SIG-M5 treated with dmso at 0.1 percent for 504 hours (cell line): ENCODE results near the gene RPA1.
A peak's percentile ranks its signal among the peaks of the same experiment; 100 is the strongest.
"Not testable (repeated sequence)": the region's sequence is repeated elsewhere in the genome, so short reads cannot be mapped to it uniquely, and the experiment has no call there.

Source experiments
- DNase-seq: peaks from one replicate; lab custom pipeline; 2025; ENCODE audit not compliant: unreplicated experiment; lab: John Stamatoyannopoulos, UW

Gene RPA1

DNA sequence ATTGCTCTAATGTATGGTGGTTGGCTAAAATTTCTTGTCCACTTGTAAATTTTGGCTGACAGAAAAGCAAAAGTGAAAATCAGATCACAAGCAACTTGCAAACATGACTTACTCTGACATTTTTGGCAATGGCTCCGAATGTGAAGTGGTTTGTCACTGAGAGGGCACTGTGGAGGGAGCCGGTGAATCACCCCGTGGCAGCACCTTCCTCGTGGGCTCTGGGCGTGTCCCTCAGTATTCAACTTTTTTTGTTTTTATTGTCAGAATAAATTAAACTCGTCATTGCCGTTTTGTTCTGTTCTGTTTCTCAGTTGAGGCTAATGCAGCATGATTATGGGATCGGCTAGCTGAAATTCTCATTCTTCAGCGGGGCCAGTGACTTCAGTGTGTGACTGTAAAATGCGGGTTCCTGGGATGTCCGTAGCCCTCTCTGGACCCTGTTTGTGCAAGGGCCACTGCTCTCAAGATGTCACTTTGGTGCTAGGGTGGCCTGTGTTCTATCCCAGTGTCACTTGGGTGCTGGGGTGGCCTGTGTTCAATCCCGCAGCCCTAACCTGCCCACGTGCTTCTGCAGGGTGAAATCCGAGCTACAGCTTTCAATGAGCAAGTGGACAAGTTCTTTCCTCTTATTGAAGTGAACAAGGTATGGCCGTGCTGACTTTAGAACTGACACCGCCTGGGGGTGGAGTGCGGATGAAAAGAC is 48.8 kb downstream of the RPA1 start:
- no peak for DNase-seq

DNA sequence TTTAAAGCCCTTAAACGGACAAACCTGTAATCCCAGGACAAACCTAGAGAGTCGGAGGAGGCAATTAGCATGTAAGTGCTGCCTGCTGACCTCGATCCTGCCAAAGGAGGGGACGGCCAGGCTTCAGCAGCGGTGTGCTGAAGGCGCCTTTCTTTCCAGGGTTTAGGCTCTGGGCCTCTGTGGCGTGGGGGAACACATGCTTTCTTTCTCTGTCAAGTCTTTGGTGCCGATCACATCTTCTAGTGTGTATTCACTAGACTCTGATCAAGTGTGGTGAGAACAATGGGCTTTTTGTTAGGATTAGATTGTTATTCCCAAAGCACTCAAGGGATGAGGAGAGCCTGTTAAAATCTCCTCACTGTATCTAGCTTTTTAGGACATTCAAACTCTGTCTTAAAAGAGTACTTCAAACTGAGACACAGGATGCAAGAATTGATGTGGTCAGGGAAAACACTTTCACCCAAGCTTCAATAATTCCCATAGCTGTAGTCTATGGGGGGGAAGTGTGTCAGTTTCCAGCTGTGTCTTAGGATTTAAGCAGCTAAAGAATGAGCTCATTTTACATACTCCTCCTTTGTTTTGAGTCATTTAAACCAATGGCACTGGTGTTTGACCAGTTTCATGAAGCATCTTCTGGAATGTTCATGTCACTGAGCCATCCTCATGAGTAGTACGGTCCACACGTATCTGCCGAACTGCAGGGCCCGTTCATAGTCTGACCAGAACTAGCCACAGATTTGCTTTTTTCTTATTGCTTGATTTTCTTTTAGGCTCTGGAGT is 51.2 kb downstream of the RPA1 start:
- DNase-seq = no peak

DNA sequence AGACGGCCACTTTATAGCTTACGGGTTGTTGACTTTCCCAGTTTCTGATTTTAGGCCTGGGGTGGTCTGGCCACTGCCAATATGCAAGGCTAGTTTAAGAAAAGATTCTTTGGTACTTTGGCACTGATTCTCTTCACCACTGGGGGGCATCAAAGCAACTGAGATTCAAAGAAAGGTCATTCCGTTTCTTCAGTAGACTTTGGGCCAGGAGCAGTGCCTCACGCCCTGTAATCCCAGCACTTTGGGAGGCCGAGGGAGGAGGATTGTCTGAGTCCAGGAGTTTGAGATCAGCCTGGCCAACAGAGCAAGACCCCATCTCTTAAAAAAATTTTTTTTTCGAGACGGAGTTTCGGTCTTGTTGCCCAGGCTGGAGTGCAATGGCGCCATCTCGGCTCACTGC is 53.0 kb downstream of the RPA1 start:
- peak; percentile 20 for DNase-seq

- DNase-seq = no peak
Measured at GRCh38 chr17:1883536-1883935, 53.7 kb downstream of the RPA1 start.

DNA sequence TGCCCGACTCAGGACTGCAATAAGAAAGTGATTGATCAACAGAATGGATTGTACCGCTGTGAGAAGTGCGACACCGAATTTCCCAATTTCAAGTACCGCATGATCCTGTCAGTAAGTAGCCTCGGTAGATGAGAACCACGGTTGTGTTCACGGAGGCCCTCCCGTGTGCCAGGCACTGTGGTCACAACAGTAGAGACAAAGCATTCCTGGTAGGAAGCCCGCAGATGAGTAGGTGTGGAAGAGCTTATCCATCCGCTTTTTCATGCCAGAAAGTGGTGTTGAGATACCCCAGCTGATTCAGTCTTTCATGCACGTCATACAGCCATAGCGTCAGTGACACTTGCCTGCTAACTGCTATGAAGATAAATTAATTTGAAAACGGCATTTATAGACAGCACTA is 58.9 kb downstream of the RPA1 start:
- no peak for DNase-seq

DNA sequence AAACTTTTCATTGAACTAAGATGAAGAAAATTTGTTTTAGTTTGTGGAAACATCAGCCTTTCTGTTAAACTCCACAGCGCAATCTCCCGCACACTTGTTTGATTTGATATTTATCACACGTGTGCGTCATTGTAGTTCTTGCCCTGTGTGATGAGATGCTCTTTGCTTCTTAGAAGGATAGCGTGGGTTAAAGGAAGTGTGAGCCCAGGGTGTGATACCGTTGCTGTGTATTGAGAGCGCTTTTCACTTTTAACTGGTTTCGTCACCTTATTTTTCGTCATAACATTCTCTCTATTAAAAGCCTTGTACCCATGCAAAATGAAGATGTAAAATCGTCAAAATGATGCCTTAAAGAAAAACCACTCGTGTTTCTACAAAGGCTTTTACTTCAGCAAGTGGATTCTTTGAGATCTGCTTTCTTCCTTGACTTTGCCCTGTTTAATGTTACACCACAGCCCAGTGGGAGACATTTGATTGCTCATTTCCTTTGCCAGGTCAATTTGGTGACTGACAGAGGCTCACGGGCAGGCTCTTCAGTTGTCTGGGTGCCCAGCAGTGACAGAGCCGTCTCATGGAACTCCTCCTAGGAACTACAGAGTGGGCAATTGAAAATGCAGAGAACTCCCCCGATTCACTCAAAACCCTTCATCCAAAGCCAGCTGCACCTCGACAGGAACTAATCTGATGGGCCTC is 61.1 kb downstream of the RPA1 start:
- DNase-seq = no peak

DNA sequence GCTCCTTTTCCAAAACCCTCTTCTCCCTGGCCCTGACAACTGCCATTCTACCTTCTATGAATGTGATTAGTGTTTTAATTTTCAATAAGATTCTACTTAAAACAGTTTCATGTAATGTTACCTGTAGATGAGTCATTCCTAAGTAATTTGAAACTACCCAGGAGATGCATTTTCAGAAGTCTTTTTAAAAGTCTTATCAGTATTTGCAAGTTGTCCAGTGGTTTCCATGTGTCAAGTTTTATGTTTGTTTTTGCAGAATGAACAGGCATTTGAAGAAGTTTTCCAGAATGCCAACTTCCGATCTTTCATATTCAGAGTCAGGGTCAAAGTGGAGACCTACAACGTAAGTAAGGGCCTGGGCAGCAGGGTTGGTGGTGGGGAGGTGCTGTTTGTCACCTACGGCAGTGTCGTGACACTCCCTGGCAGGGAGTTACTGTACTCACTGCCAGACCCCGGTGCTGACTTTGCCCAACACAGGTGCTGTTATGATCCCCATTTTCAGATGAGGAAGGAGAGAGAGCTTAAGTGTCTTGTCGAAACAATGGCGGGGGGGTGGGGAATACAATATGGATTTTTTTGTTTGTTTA is 65.0 kb downstream of the RPA1 start:
- DNase-seq = no peak

- not testable (repeated sequence) for DNase-seq
Measured at GRCh38 chr17:1895479-1895878, 65.7 kb downstream of the RPA1 start.

GRCh38 chr17:1896243-1897104 is 66.7 kb downstream of the RPA1 start:
- DNase-seq = no peak

DNA sequence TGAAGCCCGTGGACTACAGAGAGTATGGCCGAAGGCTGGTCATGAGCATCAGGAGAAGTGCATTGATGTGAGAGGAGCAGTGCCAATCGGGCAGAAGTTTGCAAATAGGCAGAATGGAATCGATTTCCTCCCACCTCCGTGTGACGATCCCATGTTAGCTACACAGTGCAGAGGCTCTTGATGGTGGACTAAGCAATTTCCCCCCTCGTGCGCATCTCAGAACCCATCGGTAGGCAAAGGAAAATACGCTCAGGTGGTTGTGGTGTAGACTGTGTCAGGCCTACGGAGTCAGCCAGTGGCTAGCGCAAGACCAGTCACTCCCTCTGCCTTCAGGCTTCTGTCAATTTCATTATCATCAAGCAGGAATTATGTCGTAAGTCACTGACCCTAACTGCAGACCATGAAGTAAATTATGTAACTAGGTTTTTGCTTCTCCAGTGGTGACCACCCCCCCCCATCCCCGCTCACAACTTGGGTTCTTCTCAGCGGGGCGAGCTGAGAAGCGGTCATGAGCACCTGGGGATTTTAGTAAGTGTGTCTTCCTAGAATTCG is 67.4 kb downstream of the RPA1 start:
- DNase-seq = no peak

DNA sequence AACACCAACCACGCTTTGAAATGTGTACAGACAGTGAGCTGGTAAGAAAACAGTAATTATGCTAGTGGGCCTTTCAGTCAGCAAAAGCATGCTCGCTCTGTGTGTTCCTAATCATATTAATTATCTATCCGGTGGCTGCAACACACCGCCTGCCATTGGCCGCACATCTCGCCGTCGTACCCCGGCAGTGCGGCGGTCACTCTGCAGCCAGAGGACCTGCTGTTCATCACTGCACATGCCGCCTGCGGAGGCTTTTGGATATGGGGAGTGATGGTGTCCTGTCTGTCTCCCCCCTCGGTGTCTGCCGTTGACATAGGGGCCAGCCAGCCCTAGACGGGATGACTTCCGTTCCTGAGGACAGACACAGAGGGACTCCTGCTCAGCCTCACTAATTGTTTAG is 68.5 kb downstream of the RPA1 start:
- no peak for DNase-seq

- no peak for DNase-seq
Measured at GRCh38 chr17:1898872-1899271, 69.1 kb downstream of the RPA1 start.

- no peak for DNase-seq
Measured at GRCh38 chr17:1899403-1900000, 69.7 kb downstream of the RPA1 start.

DNA sequence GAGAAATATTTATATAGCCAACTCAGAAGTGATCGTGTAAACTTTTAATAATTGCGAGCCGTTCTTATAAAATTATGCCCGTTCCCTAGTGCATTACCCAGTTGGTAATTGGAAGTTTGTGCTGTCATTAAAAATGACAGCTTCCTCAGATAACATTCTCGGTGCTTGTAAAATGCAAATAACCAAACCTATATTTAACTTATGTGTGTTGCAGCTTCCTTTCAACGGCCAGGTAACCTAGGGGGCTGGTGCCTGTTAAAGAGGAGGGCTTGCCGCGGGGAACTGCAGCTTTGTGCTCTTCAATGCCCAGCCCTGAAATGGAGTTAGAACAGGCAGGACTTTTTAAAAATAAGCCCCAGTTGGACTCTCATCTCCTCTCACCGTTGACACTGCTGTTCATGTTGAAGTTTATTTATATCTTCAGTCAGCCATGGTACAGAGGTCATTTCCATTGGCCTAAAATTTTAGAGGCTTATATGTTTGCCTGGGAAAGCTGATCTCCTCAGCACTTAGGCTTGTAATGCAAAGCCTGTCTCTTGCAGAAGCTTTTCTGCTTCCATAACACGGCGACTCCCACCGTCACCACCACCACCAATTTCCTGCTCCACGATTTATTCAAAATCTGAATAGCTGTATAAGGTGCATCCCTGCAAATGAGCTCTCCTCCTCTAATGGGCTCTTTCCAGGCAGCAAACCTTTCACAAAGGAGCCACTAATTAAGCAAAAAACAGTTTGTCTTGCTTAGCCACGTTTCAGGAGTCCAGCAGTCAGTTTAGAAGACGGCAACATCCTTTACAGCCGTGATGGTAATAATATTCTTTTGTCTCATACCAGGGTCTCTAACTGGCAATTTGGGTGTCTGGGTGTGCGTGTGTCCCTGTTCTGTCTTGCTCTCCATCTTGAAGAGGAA is 74.7 kb downstream of the RPA1 start:
- DNase-seq = no peak

DNA sequence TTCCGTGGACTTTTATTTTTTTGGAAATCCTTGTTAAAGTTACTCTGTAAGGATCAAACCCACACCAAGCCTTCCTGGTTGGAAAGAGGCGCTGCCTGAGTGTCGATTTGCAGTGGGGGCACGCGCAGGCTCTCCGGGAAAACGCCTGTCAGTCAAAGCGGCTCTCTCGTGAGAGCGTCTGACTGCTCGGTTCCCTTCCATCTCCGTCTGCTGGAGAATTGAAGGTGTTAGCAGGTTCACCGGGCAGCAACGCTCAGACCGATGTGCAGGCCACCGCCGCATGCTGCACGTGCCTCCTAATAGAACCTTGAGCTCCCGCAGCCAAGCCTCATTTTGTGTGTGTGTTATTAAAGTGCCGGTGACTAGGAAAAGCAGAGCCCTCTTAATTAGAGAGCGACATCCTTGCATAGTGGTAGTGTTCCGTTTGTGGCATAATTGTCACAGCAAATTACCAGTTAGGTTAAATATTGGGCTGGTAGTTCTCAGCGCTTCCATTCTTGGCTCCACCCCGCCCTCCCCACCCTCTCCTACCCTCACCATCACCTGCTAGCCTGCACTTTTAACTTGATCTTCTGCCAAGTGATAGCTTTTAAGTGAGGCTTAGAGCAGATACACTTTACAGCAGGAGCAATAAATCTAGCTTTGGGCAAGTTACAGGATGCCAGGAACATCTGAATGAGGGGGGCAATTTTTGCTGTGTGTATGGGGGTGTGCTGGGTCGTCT is 75.5 kb downstream of the RPA1 start:
- DNase-seq = no peak

GRCh38 chr17:1906662-1907101 is 76.9 kb downstream of the RPA1 start:
- no peak for DNase-seq

- DNase-seq = no peak
Measured at GRCh38 chr17:1907216-1907631, 77.4 kb downstream of the RPA1 start.
